Right cardiac atrium (tissue), 5 donors: ENCODE measurements around the gene SCRG1. TPM values are rescaled to one million over a fixed set of nuclear protein-coding genes. Genes with fewer than 3 reads are reported as not detected.

Experiments used
- ATAC-seq, 2 donors: fragments of 200-7000 bp; cut with Tn5 transposase; one replicate each; pipeline versions ENCODE4 v1.8.0 to v1.9.1; 2020; ENCODE audit warnings: moderate library complexity in 2 of 2, mild to moderate bottlenecking in 1 of 2
- DNase-seq, 3 donors: peaks; one replicate each; pipeline ENCODE4 v3.0.0-alpha.2; 2020
- H3K27ac ChIP-seq: one replicate; pipeline ENCODE4 v1.5.1; 2013; ENCODE audit warnings: mild to moderate bottlenecking, low read length, control low read depth, moderate library complexity
- H3K27me3 ChIP-seq: one replicate; pipeline ENCODE4 v1.6.1; 2013; ENCODE audit not compliant: control insufficient read depth, insufficient read depth
- H3K4me1 ChIP-seq: one replicate; pipeline ENCODE4 v1.6.1; 2013; ENCODE audit warnings: low read length; ENCODE audit not compliant: control insufficient read depth, insufficient read depth
- H3K4me3 ChIP-seq: one replicate; pipeline ENCODE4 v1.5.1; 2013; ENCODE audit warnings: low read length, control low read depth
- H3K9me3 ChIP-seq: one replicate; pipeline ENCODE4 v1.6.1; 2013; ENCODE audit warnings: low read length; ENCODE audit not compliant: control insufficient read depth
- WGBS: extraction: QIAGEN DNeasy Blood & Tissue Kit; methylation state at CpG from one replicate; pipeline ENCODE4 v1.1.7; 2013; 5-methylcytosine and 5-hydroxymethylcytosine counted together
- intact Hi-C, 4 donors: fragments of 100-400 bp; cut with DNase I; formaldehyde crosslinking; loops; one replicate each; pipeline versions ENCODE4 v1.11.0 to v1.14.0; 2022 to 2023
- long read RNA-seq, 4 donors: library from polyadenylated mRNA; unstranded; transcript quantifications; one replicate each; pipeline ENCODE4 v2.0.0, GENCODE V29; 2020 to 2021
- polyA plus RNA-seq: library from polyadenylated mRNA; stranded (reverse); fragments of 200-250 nt; gene quantifications from one replicate; pipeline ENCODE4 v1.2.3, GENCODE V29; 2013
- total RNA-seq, 4 donors: library from RNA; stranded (reverse); fragmentation: NEBNext Ultra II Directional; extraction: Animal tissue kit (Norgen Biotek cat#: 25700); gene quantifications; one replicate each; pipeline ENCODE4 v1.2.1, GENCODE V29; 2021
- donor health status: healthy with polysubstance abuse.
- donor health status: DM: no; HTN: yes; CAD: no.
- donor health status: DM: no; HTN: no; CAD: no.
- donor health status: DM: no; HTN: yes; CAD: no; lungs with severe emphysema.
- donor health status: DM: yes; HTN: yes; CAD: no.

Gene SCRG1
- total RNA-seq (1 to 10 TPM in 3 of 4 donors, under 1 TPM in 1; 0.71 to 2.4 (median 1.7) TPM), polyA plus RNA-seq (1.5 TPM)
- long read RNA-seq, donor 1, full-length matches to known transcripts: 2 of 4 reads
- long read RNA-seq, donor 1, partial matches to known transcripts: 0 of 4 reads
- long read RNA-seq, donor 1, other reads (novel, unspliced or antisense): 2 of 4 reads
- long read RNA-seq, donor 2, full-length matches to known transcripts: 3 of 3 reads
- long read RNA-seq, donor 2, partial matches to known transcripts: 0 of 3 reads
- long read RNA-seq, donor 2, other reads (novel, unspliced or antisense): 0 of 3 reads
- long read RNA-seq, donor 3: 0 reads
- long read RNA-seq, donor 4: 0 reads

DNA sequence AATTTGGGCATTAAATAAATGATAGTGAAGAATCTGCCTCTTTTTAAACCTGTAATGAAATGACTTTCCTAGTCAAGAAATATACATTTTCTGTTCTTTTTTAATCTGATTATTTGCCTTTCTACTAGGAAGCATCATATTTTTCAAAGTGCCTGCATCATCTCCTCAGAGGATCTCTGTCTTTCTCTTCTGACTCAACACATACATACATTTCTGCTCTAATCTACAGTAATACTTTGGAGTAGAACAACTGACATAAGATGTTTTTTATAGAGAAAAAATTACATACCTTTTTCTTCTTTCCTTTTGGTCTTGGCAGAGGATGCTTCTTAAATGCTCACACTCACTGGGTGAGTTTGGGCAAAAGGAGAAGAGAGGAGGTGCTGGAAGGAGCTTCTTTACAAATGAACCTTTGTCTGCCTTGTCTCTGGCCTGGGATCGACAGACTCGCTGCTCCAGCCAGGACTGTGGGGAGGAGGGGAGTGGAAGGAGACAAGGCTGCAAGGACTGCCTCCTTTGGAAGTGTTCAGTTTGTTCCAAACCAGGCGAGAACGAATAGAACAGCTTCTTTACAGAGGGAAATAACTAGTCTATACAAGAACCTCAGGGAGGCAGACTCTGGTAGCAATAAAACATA lies at the start of gene SCRG1:
SCRG1 (minus strand) TSS at position 338 of the 637 bp plus-strand sequence. CDS start 7,702 bp downstream, outside the sequence.
- peak; percentile 76 to 97 for ATAC-seq
- WGBS: 40% methylated on average over 4 of the region's 4 CpGs
- Histone ChIP-seq H3K27ac (no peak within 1 kb of the TSS), H3K9me3 (no peaks in the 10 kb centered on the region), H3K4me1 (no peaks in the 10 kb centered on the region), H3K27me3 (no peaks in the 10 kb centered on the region), H3K4me3 (no peak within 1 kb of the TSS)
- DNase-seq: peak; percentile 50 to 78 (median 70)
- intact Hi-C loops: no loop called here

DNA sequence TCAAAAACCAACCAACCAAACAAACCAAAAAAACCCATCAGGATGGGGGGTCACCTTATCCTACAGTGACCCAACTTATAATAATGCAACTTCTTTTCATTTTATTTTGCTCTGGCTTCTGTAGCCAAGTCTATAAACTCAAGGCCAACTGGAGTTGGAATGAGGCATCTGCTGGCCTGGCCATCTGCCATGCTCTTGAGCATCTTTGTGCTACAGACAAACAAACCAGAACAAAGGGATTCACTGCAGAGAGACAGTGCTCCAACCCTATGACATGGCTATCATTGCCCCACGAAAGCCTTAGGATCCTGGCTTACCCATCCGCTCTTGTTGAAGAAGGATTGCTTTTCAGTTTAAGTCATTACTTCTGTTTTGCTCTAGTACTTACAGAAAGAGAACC lies 49.2 kb upstream of the SCRG1 start:
- Histone ChIP-seq H3K27ac (peak overlapping the region; percentile 76), H3K27me3 (no peaks in the 10 kb centered on the region), H3K9me3 (no peaks in the 10 kb centered on the region), H3K4me3 (no peak overlapping the region), H3K4me1 (no peaks in the 10 kb centered on the region)
- DNase-seq (peak; percentile 24 to 79 (median 56)), ATAC-seq (peak; percentile 31 to 49)
- 39% methylated on average over 2 of the region's 2 CpGs for WGBS
- intact Hi-C loops: no loop called here

DNA sequence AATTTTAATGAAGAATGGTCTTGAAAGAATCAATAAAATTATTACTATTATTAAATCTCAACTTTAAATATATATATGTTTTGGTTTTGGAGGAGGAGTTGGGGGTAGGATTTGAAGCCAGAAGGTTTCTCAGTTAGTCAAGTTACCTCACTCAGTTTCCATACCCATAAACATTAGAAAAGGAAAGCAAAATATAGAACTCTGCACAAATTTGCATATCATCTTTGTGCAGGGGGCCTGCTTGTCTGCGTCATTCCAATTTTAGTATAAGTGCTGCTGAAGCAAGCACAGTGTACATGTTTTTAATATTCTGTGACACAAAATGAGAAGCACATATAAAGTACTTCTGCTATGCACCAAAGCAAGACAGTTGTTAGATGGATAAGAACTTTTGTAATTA lies 47.5 kb upstream of the SCRG1 start:
- intact Hi-C loops: no loop called here
- no peak overlapping the region for H3K27ac ChIP-seq
- 83% methylated on average over 1 of the region's 1 CpG for WGBS

DNA sequence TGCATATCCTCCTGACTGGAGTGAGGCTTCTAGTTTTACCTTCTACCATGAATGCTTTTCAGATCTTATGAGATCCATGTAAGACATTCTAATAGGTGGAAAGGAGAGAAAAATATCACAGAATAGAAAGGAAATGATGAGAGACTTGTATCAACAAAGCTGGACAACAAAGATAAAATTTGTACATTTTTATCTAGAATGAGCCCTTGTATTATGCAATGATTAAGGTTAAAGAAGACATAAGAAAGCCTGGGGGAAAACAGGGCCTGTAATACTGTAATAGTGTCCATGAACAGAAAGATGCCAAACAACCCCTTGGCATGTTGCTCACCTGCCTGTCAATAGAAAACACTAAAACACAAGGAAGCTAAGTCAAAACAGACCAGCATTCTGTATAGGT lies 44.2 kb upstream of the SCRG1 start:
- no peak overlapping the region for H3K4me3 ChIP-seq
- H3K4me1 ChIP-seq: no peaks in the 10 kb centered on the region
- H3K9me3 ChIP-seq: no peaks in the 10 kb centered on the region
- no peaks in the 10 kb centered on the region for H3K27me3 ChIP-seq
- H3K27ac ChIP-seq: no peak overlapping the region
- intact Hi-C loops: no loop called here
- DNase-seq (no peak), ATAC-seq (no peak)

More for the DNA sequence above, 47.5 kb upstream of the SCRG1 start:
- Histone ChIP-seq H3K4me3 (no peak overlapping the region), H3K9me3 (no peaks in the 10 kb centered on the region), H3K4me1 (no peaks in the 10 kb centered on the region), H3K27me3 (no peaks in the 10 kb centered on the region)
- DNase-seq (no peak), ATAC-seq (no peak)

DNA sequence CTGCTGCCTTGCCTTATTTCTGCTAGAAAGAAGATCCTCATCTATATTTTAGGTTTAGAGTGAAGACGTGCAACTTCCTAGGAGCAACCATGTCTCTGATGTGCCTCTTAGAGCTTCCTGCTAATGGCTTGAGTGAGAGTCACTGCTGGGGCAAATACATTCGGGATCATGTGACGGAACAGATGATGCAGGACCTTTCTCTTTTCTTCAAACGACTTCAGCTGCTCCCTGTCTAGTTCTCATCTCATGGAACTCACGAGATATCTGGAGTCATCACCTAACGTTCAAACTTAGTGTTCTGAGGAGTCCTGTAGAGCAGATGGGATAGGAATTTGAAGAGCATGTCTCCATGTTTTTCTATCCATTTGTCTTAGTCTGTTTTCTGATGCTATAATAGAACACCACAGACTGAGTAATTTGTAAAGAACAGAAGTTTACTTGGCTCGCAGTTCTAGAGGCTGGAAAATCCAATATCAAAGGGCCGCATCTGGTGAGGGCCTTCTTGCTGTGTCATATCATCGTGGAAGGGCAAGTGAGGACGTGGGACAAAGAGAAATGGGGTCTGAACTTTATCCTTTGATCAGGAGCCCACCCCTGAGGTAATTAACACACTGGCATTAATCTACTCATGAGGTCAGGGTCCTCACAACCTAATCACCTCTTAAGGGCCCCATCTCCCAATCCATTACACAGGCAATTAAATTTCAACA lies 43.5 kb upstream of the SCRG1 start:
- DNase-seq (no peak), ATAC-seq (no peak)
- no peak overlapping the region for H3K4me3 ChIP-seq
- no peaks in the 10 kb centered on the region for H3K27me3 ChIP-seq
- no peaks in the 10 kb centered on the region for H3K9me3 ChIP-seq
- H3K4me1 ChIP-seq: no peaks in the 10 kb centered on the region
- intact Hi-C loops: no loop called here
- 88% methylated on average over 10 of the region's 10 CpGs for whole genome bisulfite sequencing
- H3K27ac ChIP-seq: no peak overlapping the region

DNA sequence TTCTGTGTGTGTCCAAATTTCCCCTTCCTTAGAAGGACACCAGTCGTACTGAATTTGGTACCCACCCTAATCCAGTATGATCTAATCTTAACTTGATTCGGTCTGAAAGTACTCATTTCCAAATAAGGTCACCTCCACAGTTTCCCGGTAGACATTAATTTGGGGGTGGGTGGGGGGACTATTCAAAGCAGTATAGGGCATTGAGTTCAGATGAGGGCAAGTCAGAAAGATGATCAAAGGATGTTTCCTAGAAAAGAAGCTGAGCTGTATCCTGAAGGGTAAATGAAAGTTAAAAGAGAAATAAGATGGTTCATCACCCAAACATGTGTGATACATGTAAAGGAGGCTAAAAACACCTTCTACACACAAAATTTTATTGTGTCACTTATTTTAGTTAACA lies 42.0 kb upstream of the SCRG1 start:
- Histone ChIP-seq H3K4me3 (no peak overlapping the region), H3K27ac (no peak overlapping the region), H3K4me1 (no peaks in the 10 kb centered on the region), H3K9me3 (no peaks in the 10 kb centered on the region), H3K27me3 (no peaks in the 10 kb centered on the region)
- intact Hi-C loops: no loop called here
- DNase-seq (no peak), ATAC-seq (no peak)
- WGBS: 76% methylated on average over 3 of the region's 3 CpGs

DNA sequence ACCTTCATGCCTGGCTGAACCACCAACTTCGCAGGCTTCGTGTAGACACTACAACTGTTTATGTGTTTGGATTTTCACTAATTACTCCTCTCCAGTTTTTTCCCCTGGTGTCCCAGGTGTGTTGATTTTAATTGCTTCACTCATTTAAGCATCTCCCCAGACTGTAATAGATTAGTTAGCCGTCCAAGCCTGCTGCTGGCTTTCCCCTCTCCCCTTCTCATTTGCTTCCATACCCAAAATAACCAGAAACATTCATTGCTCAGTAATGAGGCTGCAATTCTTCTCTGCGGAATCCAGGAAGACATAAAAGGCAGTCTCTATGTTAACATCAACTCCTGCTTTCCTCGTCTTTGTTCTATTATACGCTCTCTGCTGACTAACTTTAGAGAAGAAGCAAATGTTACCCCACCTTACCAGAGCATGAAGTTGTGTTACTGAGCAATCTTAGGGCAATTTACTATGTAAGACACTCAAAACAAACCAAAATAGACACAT lies 37.9 kb upstream of the SCRG1 start:
- Histone ChIP-seq H3K27ac (no peak overlapping the region), H3K4me1 (no peaks in the 10 kb centered on the region), H3K4me3 (no peak overlapping the region), H3K9me3 (no peaks in the 10 kb centered on the region), H3K27me3 (no peaks in the 10 kb centered on the region)
- WGBS: 84% methylated on average over 6 of the region's 6 CpGs
- intact Hi-C loops: no loop called here
- ATAC-seq: no peak
- DNase-seq: no peak

DNA sequence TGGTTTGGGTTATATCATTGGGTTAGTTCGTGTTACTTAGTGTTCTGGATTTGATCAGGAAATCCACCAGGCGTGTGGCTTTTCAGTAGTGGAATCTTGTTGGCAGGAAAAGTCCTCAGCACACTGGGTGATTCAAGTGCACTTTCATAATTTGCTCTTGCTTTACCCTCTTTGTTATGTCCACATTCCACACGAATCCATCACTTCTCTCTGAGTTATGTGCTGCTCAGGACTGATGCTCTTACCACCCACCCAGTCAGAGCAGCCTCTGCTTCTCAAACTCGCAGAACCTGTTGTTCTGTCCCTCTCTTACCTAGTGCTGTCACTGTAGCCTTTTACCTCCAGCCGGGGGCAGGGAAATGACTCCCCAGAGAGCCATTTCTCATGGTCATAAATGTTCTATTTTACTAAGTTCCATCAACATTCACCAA lies 37.2 kb upstream of the SCRG1 start:
- no peaks in the 10 kb centered on the region for H3K4me1 ChIP-seq
- no peak overlapping the region for H3K4me3 ChIP-seq
- H3K9me3 ChIP-seq: no peaks in the 10 kb centered on the region
- no peak overlapping the region for H3K27ac ChIP-seq
- intact Hi-C loops: no loop called here
- H3K27me3 ChIP-seq: no peaks in the 10 kb centered on the region
- DNase-seq (no peak), ATAC-seq (no peak)
- 57% methylated on average over 5 of the region's 5 CpGs for WGBS

DNA sequence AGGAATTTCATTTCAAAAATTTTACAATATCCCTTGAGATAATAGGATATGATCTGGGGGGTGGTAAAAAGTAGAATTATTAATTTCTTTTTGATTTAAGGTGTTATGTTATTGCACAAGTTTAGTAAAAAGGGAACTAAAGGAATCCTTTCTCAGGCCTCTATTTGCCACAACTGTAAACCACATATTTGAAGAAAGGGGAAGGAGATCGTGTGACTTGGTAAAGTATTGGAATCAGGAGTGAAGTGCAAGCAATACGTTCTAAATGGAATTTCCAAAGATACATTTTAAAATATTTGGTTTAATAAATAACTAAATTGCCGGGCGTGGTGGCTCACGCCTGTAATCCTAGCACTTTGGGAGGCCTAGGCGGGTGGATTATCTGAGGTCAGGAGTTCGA lies 35.3 kb upstream of the SCRG1 start:
- intact Hi-C loops: no loop called here
- Histone ChIP-seq H3K27me3 (no peaks in the 10 kb centered on the region), H3K4me3 (no peak overlapping the region), H3K27ac (no peak overlapping the region), H3K9me3 (no peaks in the 10 kb centered on the region), H3K4me1 (no peaks in the 10 kb centered on the region)
- ATAC-seq (no peak), DNase-seq (no peak)
- 90% methylated on average over 7 of the region's 7 CpGs for WGBS

DNA sequence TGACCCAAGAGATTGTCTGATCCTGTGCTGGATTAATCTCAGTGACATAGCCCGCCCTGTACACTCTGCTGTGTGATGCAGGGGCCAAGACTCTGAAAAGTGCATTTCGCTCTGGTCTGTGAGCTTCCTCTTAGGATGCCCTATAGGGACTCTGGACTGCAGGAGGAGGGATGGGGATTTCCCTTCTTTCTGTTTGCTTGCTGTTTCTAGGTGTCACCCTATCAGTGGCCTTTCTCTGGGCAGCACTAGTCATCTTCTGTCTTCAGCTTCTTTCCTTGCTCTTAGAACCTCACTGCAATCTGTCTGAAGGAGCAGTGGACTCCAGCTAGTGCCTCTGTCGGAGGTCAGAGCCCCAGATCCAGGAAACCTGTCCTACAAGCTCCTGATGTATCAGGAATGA lies 34.5 kb upstream of the SCRG1 start:
- no peak for ATAC-seq
- intact Hi-C loops: no loop called here
- H3K9me3 ChIP-seq: no peaks in the 10 kb centered on the region
- 91% methylated on average over 3 of the region's 3 CpGs for WGBS
- H3K4me3 ChIP-seq: no peak overlapping the region
- no peak for DNase-seq
- H3K27me3 ChIP-seq: no peaks in the 10 kb centered on the region
- no peaks in the 10 kb centered on the region for H3K4me1 ChIP-seq
- H3K27ac ChIP-seq: no peak overlapping the region

DNA sequence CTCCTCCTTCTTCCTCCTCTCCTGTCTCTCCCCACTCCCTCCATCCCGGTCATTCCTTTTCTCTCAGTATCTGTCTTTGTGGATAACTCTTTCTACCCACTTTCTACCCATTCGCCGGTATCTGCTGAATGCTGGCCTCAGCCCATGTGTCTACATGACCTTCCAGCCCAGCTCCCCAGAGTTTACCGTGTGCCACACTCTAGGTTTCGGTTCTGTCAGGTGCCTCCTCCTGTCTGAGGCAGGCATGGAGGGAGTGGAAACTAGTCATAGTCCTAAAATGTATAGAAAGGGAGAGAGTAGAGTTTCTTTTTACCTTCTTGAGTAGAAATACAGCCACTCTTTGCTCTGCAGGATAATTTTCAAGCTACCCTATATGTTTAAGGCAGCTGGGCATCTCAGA lies 33.5 kb upstream of the SCRG1 start:
- Histone ChIP-seq H3K27ac (no peak overlapping the region), H3K27me3 (no peaks in the 10 kb centered on the region), H3K4me3 (no peak overlapping the region), H3K9me3 (no peaks in the 10 kb centered on the region), H3K4me1 (no peaks in the 10 kb centered on the region)
- WGBS: 88% methylated on average over 5 of the region's 5 CpGs
- ATAC-seq (no peak), DNase-seq (no peak)
- intact Hi-C loops: no loop called here
